ENCODE measurements around the gene GALNT9.

- no peak for TF ChIP-seq POLR2A (IDR thresholded peaks at IDR 0.05)
- TF ChIP-seq CTCF (IDR thresholded peaks at IDR 0.05) = no peak
These were observed 90.0 kb downstream of the GALNT9 start for GRCh38 chr12:132239392-132239791.

Data from right lobe of liver (tissue), 4 donors.